T-helper 2 cell treated with Interferon-gamma antibody and Interleukin-4, amounts not matched to agents 5 μg/mL and 100 μg/mL, for 36 hours (primary cell): Measurements from ENCODE around the gene DEFB129.
A peak's percentile ranks its signal among the peaks of the same experiment; 100 is the strongest.
"Not testable (repeated sequence)": the region's sequence is repeated elsewhere in the genome, so short reads cannot be mapped to it uniquely, and the experiment has no call there.

Source experiments
- DNase-seq: peaks from one replicate; pipeline ENCODE4 v3.0.0; 2021; ENCODE audit warnings: low spot score
- H3K27ac Mint-ChIP-seq: one replicate; pipeline ENCODE4 v1.8.0; 2021; ENCODE audit warnings: mild to moderate bottlenecking, mixed read lengths
- H3K27me3 Mint-ChIP-seq: one replicate; pipeline ENCODE4 v1.8.0; 2021; ENCODE audit warnings: low read depth, mixed read lengths
- H3K36me3 Mint-ChIP-seq: one replicate; pipeline ENCODE4 v1.8.0; 2021; ENCODE audit warnings: low read depth, mixed read lengths
- H3K4me1 Mint-ChIP-seq: one replicate; pipeline ENCODE4 v1.8.0; 2021; ENCODE audit warnings: low read depth, mixed read lengths
- H3K4me3 Mint-ChIP-seq: one replicate; pipeline ENCODE4 v1.8.0; 2022; ENCODE audit warnings: mild to moderate bottlenecking, moderate library complexity, mixed read lengths
- H3K9me3 Mint-ChIP-seq: one replicate; pipeline ENCODE4 v1.8.0; 2021; ENCODE audit warnings: mixed read lengths

Gene DEFB129, protein sequence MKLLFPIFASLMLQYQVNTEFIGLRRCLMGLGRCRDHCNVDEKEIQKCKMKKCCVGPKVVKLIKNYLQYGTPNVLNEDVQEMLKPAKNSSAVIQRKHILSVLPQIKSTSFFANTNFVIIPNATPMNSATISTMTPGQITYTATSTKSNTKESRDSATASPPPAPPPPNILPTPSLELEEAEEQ

DNA sequence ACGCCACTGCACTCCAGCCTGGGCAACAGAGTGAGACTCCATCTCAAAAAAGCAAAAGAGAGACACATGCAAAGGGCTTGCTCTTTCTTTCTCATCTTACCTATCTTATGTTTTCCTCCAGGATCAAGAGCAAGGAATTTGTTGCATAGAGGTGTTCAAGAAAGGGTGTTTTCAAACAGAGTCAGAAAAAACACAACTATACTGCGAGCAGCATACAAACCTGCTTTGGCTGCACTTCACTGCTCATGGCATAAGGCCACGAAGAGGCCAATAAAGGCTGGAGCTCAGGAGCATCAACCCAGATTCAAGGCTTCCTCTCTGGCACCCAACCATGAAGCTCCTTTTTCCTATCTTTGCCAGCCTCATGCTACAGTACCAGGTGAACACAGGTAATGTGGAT is at the start of gene DEFB129:
Gene DEFB129, plus strand, starts transcription at position 301 of the 400 bp plus-strand sequence. Its CDS starts 31 bp downstream, at position 332.
- no peak for DNase-seq

DNA sequence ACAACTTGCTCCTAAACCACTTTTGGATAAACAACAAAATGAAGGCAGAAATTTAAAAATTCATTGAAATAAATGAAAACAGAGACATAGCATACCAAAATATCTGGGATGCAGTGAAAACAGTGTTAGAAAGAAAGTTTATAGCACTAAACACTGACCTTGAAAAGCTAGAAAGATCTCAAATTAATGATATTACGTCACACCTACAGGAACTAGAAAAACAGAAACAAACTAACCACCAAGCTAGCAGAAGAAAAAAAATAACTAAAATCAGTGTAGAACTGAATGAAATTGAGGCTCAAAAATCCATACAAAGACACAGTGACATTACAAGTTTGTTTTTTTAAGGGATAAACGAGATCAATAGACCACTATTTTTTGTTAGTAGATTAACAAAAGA is 42.8 kb upstream of the DEFB129 start:
- Mint-ChIP-seq H3K27me3 (peaks cover 37% of the 10 kb centered on the region), H3K36me3 (no peaks in the 10 kb centered on the region), H3K9me3 (peaks cover 16% of the 10 kb centered on the region), H3K4me1 (peaks cover 11% of the 10 kb centered on the region), H3K27ac (no peak overlapping the region), H3K4me3 (no peak overlapping the region)
- DNase-seq = no peak

More for the DNA sequence above, at the start of gene DEFB129:
- no peak within 1 kb of the TSS for H3K4me3 Mint-ChIP-seq
- peaks cover 3% of the 10 kb centered on the region for H3K36me3 Mint-ChIP-seq
- H3K4me1 Mint-ChIP-seq = peaks cover 8% of the 10 kb centered on the region
- no peak within 1 kb of the TSS for H3K27ac Mint-ChIP-seq
- H3K9me3 Mint-ChIP-seq = peaks cover 3% of the 10 kb centered on the region
- peaks cover 16% of the 10 kb centered on the region for H3K27me3 Mint-ChIP-seq

DNA sequence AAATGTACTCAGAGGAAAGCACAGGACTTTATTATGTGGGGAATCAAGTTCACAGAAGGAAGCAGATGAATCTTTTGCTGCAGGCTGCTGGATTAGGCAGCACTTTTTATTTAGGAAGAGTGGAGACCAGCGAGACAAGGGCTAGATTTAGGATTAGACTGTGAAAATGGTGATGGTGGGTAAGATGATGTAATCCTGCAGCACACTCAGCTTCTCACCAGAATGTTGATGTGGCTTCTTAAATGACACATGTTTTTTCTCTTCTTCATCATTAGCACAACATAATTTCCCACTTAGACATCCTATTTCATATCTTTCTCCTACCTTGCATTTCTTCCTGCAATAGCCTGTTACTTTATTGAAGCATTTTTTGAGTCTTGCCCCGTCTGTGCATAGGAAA is 39.3 kb upstream of the DEFB129 start:
- Mint-ChIP-seq H3K4me3 (no peak overlapping the region), H3K27ac (no peak overlapping the region), H3K36me3 (no peaks in the 10 kb centered on the region), H3K9me3 (peaks cover 16% of the 10 kb centered on the region), H3K4me1 (peaks cover 11% of the 10 kb centered on the region), H3K27me3 (peaks cover 36% of the 10 kb centered on the region)
- no peak for DNase-seq

DNA sequence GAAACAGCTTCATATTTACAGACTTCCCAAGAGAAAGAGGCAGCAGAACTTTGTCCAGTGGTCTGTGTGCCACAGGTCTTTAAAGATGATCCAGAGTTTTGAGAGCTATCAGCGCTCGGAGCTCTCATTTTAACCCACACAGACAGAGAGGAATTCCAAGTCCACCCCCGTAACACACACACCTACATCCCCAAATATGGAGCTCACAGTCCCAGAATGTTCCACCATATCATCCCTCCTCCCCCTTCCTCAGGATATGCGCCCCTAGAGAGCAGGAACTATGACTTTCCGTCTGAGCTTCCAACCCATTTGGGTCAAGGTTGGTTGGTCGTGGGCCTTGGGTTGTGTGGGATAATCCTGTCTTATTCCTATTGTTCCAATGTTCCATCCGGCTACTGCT is 37.4 kb upstream of the DEFB129 start, which contains the start of gene DEFB128:
Gene DEFB128, minus strand, starts transcription at position 101 of the 400 bp plus-strand sequence. Its CDS starts 88 bp downstream, at position 13.
- Mint-ChIP-seq H3K27ac (no peak within 1 kb of the TSS), H3K36me3 (no peaks in the 10 kb centered on the region), H3K4me1 (peaks cover 4% of the 10 kb centered on the region), H3K27me3 (peaks cover 22% of the 10 kb centered on the region), H3K9me3 (peaks cover 4% of the 10 kb centered on the region), H3K4me3 (no peak within 1 kb of the TSS)
- DNase-seq = no peak

DNA sequence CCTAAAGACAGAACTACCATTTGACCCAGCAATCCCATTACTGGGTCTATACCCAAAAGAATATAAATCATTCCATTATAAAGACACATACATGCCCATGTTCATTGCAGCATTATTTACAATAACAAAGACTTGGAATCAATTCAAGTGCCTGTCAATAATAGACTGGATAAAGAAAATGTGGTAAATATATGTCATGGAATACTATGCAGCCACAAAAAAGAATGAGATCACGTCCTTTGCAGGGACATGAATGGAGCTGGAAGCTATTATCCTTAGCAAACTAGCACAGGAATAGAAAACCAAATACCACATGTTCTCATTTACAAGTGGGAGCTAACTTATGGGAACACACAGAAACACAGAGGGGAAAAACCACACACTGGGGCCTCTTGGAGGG is 28.8 kb upstream of the DEFB129 start:
- Mint-ChIP-seq H3K36me3 (no peaks in the 10 kb centered on the region), H3K4me3 (no peak overlapping the region), H3K27ac (no peak overlapping the region), H3K27me3 (peaks cover 14% of the 10 kb centered on the region), H3K4me1 (peaks cover 6% of the 10 kb centered on the region), H3K9me3 (peaks cover 5% of the 10 kb centered on the region)
- no peak for DNase-seq

DNA sequence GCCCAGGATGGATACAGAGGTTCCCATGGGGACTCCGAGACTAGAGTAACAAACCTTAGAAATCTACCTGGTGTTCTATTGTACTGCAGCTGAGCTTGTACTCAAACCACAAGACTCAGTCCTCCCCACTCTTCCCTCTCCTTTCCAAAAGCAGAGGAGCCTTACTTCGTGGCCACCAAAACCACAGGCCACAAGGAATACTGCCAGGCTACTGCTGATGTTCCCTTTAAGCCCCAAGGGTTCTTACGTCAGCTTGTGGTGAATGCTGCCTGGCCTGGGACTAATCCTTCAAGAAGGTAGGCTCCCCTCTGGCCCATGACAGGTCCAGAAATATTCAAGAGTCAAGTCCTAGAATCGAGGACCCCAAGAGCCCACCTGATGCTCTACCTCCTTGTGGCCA is 27.1 kb upstream of the DEFB129 start:
- no peaks in the 10 kb centered on the region for H3K36me3 Mint-ChIP-seq
- no peak for DNase-seq
- H3K27ac Mint-ChIP-seq = no peak overlapping the region
- peaks cover 24% of the 10 kb centered on the region for H3K27me3 Mint-ChIP-seq
- peaks cover 5% of the 10 kb centered on the region for H3K9me3 Mint-ChIP-seq
- peaks cover 6% of the 10 kb centered on the region for H3K4me1 Mint-ChIP-seq
- no peak overlapping the region for H3K4me3 Mint-ChIP-seq

DNA sequence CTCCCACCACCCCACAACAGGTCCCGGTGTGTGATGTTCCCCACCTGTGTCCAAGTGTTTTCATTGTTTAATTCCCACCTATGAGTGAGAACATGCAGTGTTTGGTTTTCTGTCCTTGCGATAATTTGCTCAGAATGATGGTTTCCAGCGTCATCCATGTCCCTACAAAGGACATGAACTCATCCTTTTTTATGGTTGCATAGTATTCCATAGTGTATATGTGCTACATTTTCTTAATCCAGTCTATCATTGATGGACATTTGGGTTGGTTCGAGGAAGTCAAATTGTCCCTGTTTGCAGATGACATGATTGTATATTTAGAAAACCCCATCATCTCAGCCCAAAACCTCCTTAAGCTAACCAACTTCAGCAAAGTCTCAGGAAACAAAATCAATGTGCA is 23.4 kb upstream of the DEFB129 start:
- not testable (repeated sequence) for H3K27ac Mint-ChIP-seq, H3K4me1 Mint-ChIP-seq, H3K9me3 Mint-ChIP-seq, DNase-seq, H3K4me3 Mint-ChIP-seq, H3K36me3 Mint-ChIP-seq
- peaks cover 19% of the 10 kb centered on the region for H3K27me3 Mint-ChIP-seq

DNA sequence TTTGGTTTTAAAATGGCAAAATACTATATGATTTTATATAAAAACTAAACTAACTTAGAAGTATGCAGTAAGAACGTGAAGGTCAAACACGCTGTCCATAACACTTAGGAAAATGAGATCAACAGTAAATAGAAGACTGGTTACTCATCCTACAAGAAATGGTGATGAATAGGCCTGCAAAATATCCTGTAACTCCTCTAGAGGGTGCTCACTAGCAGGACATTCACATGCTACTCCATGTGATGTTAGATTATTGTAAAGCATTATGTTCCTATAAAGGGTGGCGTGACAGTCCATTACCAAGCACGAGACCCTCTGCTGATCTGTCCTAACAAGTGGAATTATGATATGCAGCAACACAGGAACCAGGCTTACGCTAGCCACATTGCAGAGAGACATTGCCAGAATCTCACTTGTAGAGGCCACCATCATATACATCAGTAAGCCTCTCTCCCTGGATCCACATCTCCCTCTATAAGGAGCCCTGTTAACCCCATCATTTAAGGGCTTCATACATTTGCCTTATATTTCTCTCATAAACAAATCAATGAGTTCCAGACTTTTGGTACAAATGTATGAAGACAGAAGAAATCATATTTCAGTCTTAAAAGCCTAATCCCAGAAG is 18.0 kb upstream of the DEFB129 start:
- H3K4me3 Mint-ChIP-seq = no peak overlapping the region
- peaks cover 21% of the 10 kb centered on the region for H3K27me3 Mint-ChIP-seq
- peak; percentile 5 for DNase-seq
- peaks cover 2% of the 10 kb centered on the region for H3K4me1 Mint-ChIP-seq
- no peak overlapping the region for H3K27ac Mint-ChIP-seq
- H3K36me3 Mint-ChIP-seq = no peaks in the 10 kb centered on the region
- no peaks in the 10 kb centered on the region for H3K9me3 Mint-ChIP-seq

DNA sequence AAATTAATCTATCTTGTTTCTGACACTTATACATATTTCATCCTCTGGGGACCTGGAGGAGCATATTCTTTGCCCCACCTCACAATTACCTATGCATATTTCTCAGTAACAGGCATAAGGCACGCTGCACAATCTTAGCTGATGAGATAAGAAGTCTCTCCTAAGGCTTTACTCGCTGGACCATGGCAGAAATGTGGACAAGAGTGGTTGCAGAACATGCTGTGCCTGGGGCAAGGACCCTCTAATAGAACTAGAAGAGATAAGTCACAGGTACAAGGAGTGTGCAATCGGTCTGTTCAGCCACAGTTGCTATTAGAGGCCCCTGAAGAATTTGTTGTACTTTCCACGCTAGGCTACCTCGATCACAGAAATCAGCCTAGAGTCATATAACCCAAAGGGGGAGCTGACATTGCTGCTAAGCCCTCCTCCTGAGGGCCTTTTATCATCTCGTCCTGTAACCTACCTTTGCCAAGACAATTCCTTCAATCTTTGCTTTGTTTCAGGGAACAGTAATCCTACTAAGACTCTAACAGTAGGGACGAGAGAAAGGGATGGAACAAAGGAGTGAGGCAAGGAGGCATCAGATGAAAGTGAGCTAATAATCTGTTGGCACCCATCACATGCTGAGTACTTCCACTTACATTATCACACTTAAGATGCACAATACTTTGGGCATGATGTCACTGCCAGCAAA is 16.1 kb upstream of the DEFB129 start:
- H3K36me3 Mint-ChIP-seq = no peaks in the 10 kb centered on the region
- H3K27me3 Mint-ChIP-seq = peaks cover 10% of the 10 kb centered on the region
- no peak for DNase-seq
- H3K4me1 Mint-ChIP-seq = peaks cover 2% of the 10 kb centered on the region
- no peak overlapping the region for H3K4me3 Mint-ChIP-seq
- no peaks in the 10 kb centered on the region for H3K9me3 Mint-ChIP-seq
- H3K27ac Mint-ChIP-seq = no peak overlapping the region

DNA sequence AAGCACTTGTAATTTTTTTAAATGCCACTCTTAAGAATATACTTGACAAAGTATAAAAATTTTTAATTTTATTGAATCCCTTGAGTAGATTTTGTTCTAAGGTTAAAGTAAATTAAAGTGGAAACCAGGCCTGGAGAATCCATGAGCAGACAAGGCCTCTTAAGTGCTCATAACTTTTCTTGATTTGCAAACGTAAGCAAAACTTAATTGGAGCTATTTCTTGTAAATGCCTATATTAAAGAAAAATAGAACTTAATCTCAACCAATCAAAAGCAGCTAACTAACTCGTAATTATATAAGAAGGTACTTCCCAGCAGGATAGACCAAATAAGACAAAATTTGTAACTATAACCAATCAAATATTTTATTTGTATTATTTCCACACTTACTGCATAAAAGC is 12.7 kb upstream of the DEFB129 start:
- no peaks in the 10 kb centered on the region for H3K36me3 Mint-ChIP-seq
- H3K4me1 Mint-ChIP-seq = no peaks in the 10 kb centered on the region
- H3K9me3 Mint-ChIP-seq = no peaks in the 10 kb centered on the region
- H3K27me3 Mint-ChIP-seq = peaks cover 17% of the 10 kb centered on the region
- H3K4me3 Mint-ChIP-seq = no peak overlapping the region
- no peak for DNase-seq
- no peak overlapping the region for H3K27ac Mint-ChIP-seq

DNA sequence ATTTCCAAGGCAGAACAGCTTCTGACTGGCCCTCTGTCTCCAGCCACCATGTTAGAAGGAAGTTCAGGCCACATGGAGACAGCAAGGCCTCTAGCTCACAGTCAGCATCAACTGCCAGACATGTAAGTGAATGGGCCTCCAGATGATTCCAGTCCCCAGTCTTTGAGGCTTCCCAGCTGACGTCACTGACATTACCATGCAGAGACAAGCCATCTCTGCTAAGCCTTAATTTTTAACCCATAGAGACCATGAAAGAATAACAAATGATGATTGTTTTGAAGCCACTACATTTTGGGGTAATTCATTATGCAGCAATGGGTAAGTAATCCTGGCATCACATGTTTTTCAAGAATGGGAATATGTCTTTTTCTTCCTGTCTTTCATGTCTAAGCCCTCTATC is 11.3 kb upstream of the DEFB129 start:
- Mint-ChIP-seq H3K27me3 (peaks cover 23% of the 10 kb centered on the region), H3K27ac (no peak overlapping the region), H3K9me3 (no peaks in the 10 kb centered on the region), H3K4me1 (no peaks in the 10 kb centered on the region), H3K36me3 (no peaks in the 10 kb centered on the region), H3K4me3 (no peak overlapping the region)
- no peak for DNase-seq

DNA sequence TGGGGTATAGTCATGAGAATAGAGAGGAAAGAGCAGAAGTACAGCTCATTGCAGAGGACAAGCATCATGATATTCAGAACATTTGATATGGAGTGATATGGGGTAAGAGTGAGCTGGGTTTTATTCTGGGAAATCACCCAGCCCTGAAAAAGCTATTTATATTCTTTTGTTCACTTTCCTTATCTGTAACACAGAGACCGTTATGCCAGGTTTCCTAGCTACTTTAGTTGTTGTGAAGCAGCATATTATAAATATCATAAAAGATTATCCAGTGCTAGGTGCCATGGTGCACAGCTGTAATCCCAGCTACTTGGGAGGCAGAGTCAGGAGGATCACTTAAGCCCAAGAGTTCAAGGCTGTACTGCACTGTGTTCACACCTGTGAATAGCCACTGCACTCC is 9.8 kb upstream of the DEFB129 start:
- H3K4me3 Mint-ChIP-seq = no peak overlapping the region
- no peaks in the 10 kb centered on the region for H3K9me3 Mint-ChIP-seq
- no peak for DNase-seq
- H3K36me3 Mint-ChIP-seq = no peaks in the 10 kb centered on the region
- H3K27ac Mint-ChIP-seq = no peak overlapping the region
- H3K4me1 Mint-ChIP-seq = no peaks in the 10 kb centered on the region
- H3K27me3 Mint-ChIP-seq = peaks cover 31% of the 10 kb centered on the region

DNA sequence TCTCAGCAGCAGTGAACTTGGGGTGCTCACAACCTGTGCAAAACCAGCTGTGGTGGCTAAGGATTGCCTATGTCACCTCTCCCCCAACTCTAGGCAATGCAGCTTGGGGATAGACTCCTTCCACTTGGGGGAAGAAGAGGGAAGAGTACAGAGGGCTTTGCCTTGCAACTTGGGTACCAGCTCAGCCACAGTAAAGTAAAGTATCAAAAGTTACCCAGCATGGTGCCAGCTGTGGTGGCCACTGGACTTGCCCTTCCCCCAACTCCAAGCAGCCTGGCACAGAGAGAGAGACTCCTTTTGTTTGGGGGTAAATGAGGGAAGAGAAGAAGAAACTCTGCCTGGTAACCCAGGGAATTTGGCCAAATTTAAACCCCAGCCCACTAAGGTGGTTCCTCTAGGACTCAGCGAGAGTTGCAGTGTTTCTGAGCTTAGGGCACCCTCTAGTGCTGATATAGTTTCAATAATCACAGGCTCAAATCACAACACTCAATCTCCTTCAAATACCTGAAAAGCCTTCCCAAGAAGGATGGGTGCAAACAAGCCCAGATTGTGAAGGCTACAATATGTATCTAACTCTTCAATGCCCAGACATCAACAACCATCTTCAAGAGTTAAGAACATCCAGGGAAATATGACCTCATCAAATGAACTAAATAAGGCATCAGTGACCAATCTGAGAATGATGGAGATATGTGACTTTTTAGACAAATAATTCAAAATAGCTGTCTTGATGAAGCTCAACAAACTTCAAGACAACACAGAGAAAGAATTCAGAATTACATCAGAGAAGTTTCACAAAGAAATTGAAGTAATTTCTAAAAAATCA is 7.6 kb upstream of the DEFB129 start:
- DNase-seq = no peak
- H3K27ac Mint-ChIP-seq = no peak overlapping the region
- no peaks in the 10 kb centered on the region for H3K36me3 Mint-ChIP-seq
- H3K4me1 Mint-ChIP-seq = no peaks in the 10 kb centered on the region
- H3K9me3 Mint-ChIP-seq = no peaks in the 10 kb centered on the region
- H3K4me3 Mint-ChIP-seq = no peak overlapping the region
- peaks cover 35% of the 10 kb centered on the region for H3K27me3 Mint-ChIP-seq
